Measurements from ENCODE around the gene FRY.
"Not testable (repeated sequence)": the region's sequence is repeated elsewhere in the genome, so short reads cannot be mapped to it uniquely, and the experiment has no call there.

GRCh38 chr13:31984388-31984787 lies 47.2 kb upstream of the FRY start:
- TF ChIP-seq CTCF, POLR2A (IDR thresholded peaks at IDR 0.05): not testable (repeated sequence)

All from heart left ventricle (tissue), 13 donors.